Ovary (tissue), 9 donors: ENCODE data around the gene FOXC2. TPM values are rescaled to one million over a fixed set of nuclear protein-coding genes. Genes with fewer than 3 reads are reported as not detected.

Experiments used
- DNase-seq, 5 donors: peaks; one replicate each; pipeline ENCODE4 v3.0.0-alpha.2; 2019 to 2020
- H3K27ac ChIP-seq, 2 donors: fragments of 200-600 bp; one replicate each; pipeline versions ENCODE4 v1.5.1 to v1.8.0; 2019 to 2022
- H3K27me3 ChIP-seq: fragments of 200-600 bp; one replicate; pipeline ENCODE4 v1.8.0; 2022
- H3K36me3 ChIP-seq: fragments of 200-600 bp; sonication (generic); one replicate; pipeline ENCODE4 v1.5.1; 2019
- H3K4me1 ChIP-seq: one replicate; pipeline ENCODE4 v1.8.1; 2013; ENCODE audit warnings: mild to moderate bottlenecking, moderate library complexity; ENCODE audit not compliant: insufficient read depth
- H3K4me3 ChIP-seq: fragments of 200-600 bp; sonication (generic); one replicate; pipeline ENCODE4 v1.5.1; 2017
- H3K9me3 ChIP-seq, 2 donors: fragments of 200-600 bp in 1 of 2; sonication (generic) in 1 of 2; one replicate each; pipeline versions ENCODE4 v1.5.1 to v1.8.1; 2013 to 2019; ENCODE audit warnings: mild to moderate bottlenecking in 1 of 2, moderate library complexity in 1 of 2
- CTCF ChIP-seq, 3 donors: fragments of 450-650 bp in 2 of 3; fragments of 200-600 bp in 1 of 3; IDR thresholded peaks; one replicate each; pipeline versions ENCODE4 v1.5.1 to v1.8.0; 2016 to 2022; ENCODE audit warnings: antibody characterized with exemption in 3 of 3, mild to moderate bottlenecking in 1 of 3
- EP300 ChIP-seq: sonication (generic); formaldehyde crosslinking; IDR thresholded peaks from one replicate; pipeline ENCODE4 v1.6.1; 2017; ENCODE audit warnings: antibody characterized with exemption
- POLR2A ChIP-seq: fragments of 450-650 bp; IDR thresholded peaks from one replicate; pipeline ENCODE4 v1.6.1; 2017; ENCODE audit warnings: antibody characterized with exemption, mild to moderate bottlenecking, moderate library complexity
- WGBS, 3 donors: extraction: QIAGEN DNeasy Blood & Tissue Kit in 1 of 3; methylation state at CpG; one replicate each; pipeline versions ENCODE4 v1.1.5 to v1.1.7; 2013 to 2017; 5-methylcytosine and 5-hydroxymethylcytosine counted together
- intact Hi-C, 4 donors: fragments of 100-400 bp; cut with DNase I; formaldehyde crosslinking; loops; one replicate each; pipeline versions ENCODE4 v1.11.0 to v1.15.1; 2022 to 2023
- polyA plus RNA-seq, 2 donors: library from polyadenylated mRNA; stranded (reverse); fragments of 200-250 nt in 1 of 2; fragments of 350-450 nt in 1 of 2; fragmentation: Illumina TruSeq in 1 of 2; extraction: RNeasy Lipid Tissue Mini Kit (QIAGEN cat#74804) in 1 of 2; gene quantifications; one replicate each; pipeline ENCODE4 v1.2.3, GENCODE V29; 2013 to 2014
- total RNA-seq, 7 donors: library from RNA; depleted of rRNA in 2 of 7; stranded (reverse); fragments of >200 nt in 2 of 7; fragmentation: NEBNext Ultra II Directional in 3 of 7; extraction: Animal tissue kit (Norgen Biotek cat#: 25700) in 3 of 7; gene quantifications; one replicate each; pipeline versions ENCODE4 v1.1.0 to v1.2.4, GENCODE V29; 2016 to 2023
- donor health status: DM: no; HTN: no; CAD: no; lungs with moderate emphysema.
- donor health status: DM: no; HTN: no; CAD: no.
- donor health status: Bipolar disorder and iron deficiency.
- donor health status: DM: yes; HTN: yes; CAD: no.
- donor health status: DM: no; HTN: no; CAD: no.
- donor health status: DM: yes; HTN: yes; CAD: no.

Gene FOXC2
- total and polyA plus RNA-seq, 9 donors = 0.10 to 2.5 (median 0.36) TPM

GRCh38 chr16:86595983-86596605, 29.5 kb downstream of the FOXC2 start:
- H3K4me3 ChIP-seq = no peak overlapping the region
- no peaks in the 10 kb centered on the region for H3K9me3 ChIP-seq
- no peaks in the 10 kb centered on the region for H3K4me1 ChIP-seq
- no peak for DNase-seq
- no peaks in the 10 kb centered on the region for H3K27me3 ChIP-seq
- TF ChIP-seq CTCF (IDR thresholded peaks at IDR 0.05) (no peak), EP300 (no peak), POLR2A (no peak)
- no peaks in the 10 kb centered on the region for H3K36me3 ChIP-seq
- H3K27ac ChIP-seq = no peak overlapping the region
- intact Hi-C loops = loop anchor here in 1 of 4 donors (10.0 kb wide), 1 partner anchor 269 kb away; no protein-coding TSS in a partner anchor
- WGBS, 3 donors = 61 to 73% (median 64%) methylated on average over 10 of the region's 10 CpGs

- no peaks in the 10 kb centered on the region for H3K27me3 ChIP-seq
- no peaks in the 10 kb centered on the region for H3K4me1 ChIP-seq
- intact Hi-C loops = loop anchor here in 1 of 4 donors (10.0 kb wide), 1 partner anchor 267 kb away; no protein-coding TSS in a partner anchor
- TF ChIP-seq CTCF (IDR thresholded peaks at IDR 0.05) = no peak
- no peak for TF ChIP-seq POLR2A
- no peak for TF ChIP-seq EP300
- H3K36me3 ChIP-seq = no peaks in the 10 kb centered on the region
- DNase-seq = no peak
- H3K27ac ChIP-seq = no peak overlapping the region
- 76 to 83% (median 82%) methylated on average over 18 of the region's 18 CpGs for WGBS, 3 donors
- no peaks in the 10 kb centered on the region for H3K9me3 ChIP-seq
- H3K4me3 ChIP-seq = no peak overlapping the region
Measured at GRCh38 chr16:86597126-86597879, 30.7 kb downstream of the FOXC2 start.

- WGBS, 3 donors = 26 to 32% (median 27%) methylated on average over 7 of the region's 7 CpGs
- TF ChIP-seq CTCF (IDR thresholded peaks at IDR 0.05) (no peak), EP300 (no peak), POLR2A (no peak)
Measured at GRCh38 chr16:86597880-86598606, 31.4 kb downstream of the FOXC2 start.

More at GRCh38 chr16:86597880-86598606, 31.4 kb downstream of the FOXC2 start:
- Histone ChIP-seq H3K27me3 (no peaks in the 10 kb centered on the region), H3K27ac (no peak overlapping the region), H3K36me3 (no peaks in the 10 kb centered on the region), H3K4me3 (no peak overlapping the region), H3K9me3 (no peaks in the 10 kb centered on the region), H3K4me1 (no peaks in the 10 kb centered on the region)
- no peak for DNase-seq
- intact Hi-C loops = loop anchor here in 1 of 4 donors (10.0 kb wide), 1 partner anchor 267 kb away; no protein-coding TSS in a partner anchor
